ENCODE results near the gene CFAP92. TPM values are rescaled to one million over a fixed set of nuclear protein-coding genes. Genes with fewer than 3 reads are reported as not detected.

CFAP92 gene
- total and polyA plus RNA-seq, 4 donors, result 0.05 to 0.25 (median 0.06) TPM; not detected in 1

DNA sequence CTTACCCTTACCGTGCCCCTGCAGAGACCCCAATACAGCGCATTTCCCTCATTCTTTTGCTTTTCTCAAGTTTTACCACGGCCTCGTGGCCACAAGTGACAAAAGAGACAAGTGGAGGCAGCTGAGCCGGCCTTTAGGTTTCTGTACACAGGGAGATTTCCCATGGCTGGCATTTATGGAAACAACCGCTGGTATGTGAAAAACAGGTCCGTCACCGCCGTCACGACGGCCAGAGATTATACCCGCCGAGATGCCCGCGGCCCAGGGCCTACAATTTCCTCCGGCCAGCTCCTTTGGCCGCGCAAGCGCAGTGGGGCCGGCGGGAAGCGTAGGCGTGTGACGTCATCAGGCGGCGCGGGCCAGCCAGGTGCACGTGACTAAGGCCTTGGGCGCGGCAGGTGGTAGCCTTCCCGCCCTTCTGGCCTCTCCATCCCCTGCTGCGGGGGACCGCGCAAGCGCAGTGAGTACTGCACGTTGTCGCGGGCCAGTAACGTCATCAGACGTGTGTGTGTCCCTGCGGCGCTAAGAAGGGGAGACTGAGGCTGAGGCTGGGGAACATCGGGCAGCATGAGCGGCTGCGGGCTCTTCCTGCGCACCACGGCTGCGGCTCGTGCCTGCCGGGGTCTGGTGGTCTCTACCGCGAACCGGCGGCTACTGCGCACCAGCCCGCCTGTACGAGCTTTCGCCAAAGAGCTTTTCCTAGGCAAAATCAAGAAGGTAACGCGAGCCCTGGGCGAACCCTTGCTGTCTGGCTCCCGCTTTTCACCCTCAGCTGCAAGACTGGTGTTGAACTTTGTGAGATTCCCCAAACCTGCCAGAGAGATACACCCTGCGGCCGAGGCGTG, 114.5 kb downstream of the CFAP92 start, which contains the start of gene ACAD9:
Gene ACAD9, plus strand, starts transcription at position 496 of the 845 bp plus-strand sequence. Its CDS starts 72 bp downstream, at position 568.
- H3K9ac ChIP-seq (ENCODE audit: low read depth in 1 of 2, low read length in 2 of 2), result peak within 1 kb of the TSS; percentile 84 to 95
- WGBS, result under 1% methylated on average over 65 of the region's 65 CpGs
- peak within 1 kb of the TSS; percentile 82 to 96 (median 87) for H3K4me3 ChIP-seq (ENCODE audit: low read depth in 1 of 3, low read length in 3 of 3)
- H3K36me3 ChIP-seq (ENCODE audit: control insufficient read depth in 4 of 4, insufficient read depth in 3 of 4, low read depth in 1 of 4, low read length in 3 of 4), result peaks cover 0 to 13% (median 2%) of the 10 kb centered on the region in 4 donors
- DNase-seq (ENCODE audit: low spot score), result peak; percentile 98
- TF ChIP-seq FOXA1 (IDR thresholded peaks at IDR 0.05), result no peak
- TF ChIP-seq HNF4G (IDR thresholded peaks at IDR 0.05), result no peak
- no peak for TF ChIP-seq ATF3 (IDR thresholded peaks at IDR 0.05)
- TF ChIP-seq EGR1 (IDR thresholded peaks at IDR 0.05; ENCODE audit: low read depth in 2 of 2), result peak; percentile 98 to 100
- TF ChIP-seq SP1 (IDR thresholded peaks at IDR 0.05), result peak; percentile 62
- TF ChIP-seq RAD21 (IDR thresholded peaks at IDR 0.05), result peak in 1 of 2 donors; percentile 15
- peak in 1 of 2 donors; percentile 40 for TF ChIP-seq JUND (IDR thresholded peaks at IDR 0.05)
- TF ChIP-seq ZBTB33 (IDR thresholded peaks at IDR 0.05), result peak; percentile 75
- TF ChIP-seq CTCF (IDR thresholded peaks at IDR 0.05; ENCODE audit: low read depth, low read length, missing input control), result no peak
- peak; percentile 40 to 61 for TF ChIP-seq HNF4A (conservative IDR thresholded peaks at IDR 0.05)
- peak in 1 of 2 donors; percentile 70 for TF ChIP-seq GABPA (IDR thresholded peaks at IDR 0.05 in 1 of 2, conservative IDR thresholded peaks at IDR 0.05 in 1 of 2)
- peak; percentile 80 for TF ChIP-seq NR2F2 (IDR thresholded peaks at IDR 0.05)
- TF ChIP-seq FOXA2 (IDR thresholded peaks at IDR 0.05), result peak; percentile 6
- TF ChIP-seq, protein P1, sequence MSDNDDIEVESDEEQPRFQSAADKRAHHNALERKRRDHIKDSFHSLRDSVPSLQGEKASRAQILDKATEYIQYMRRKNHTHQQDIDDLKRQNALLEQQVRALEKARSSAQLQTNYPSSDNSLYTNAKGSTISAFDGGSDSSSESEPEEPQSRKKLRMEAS (IDR thresholded peaks at IDR 0.05), result peak; percentile 94
- peak; percentile 76 for TF ChIP-seq REST (IDR thresholded peaks at IDR 0.05)
- no peak for TF ChIP-seq TAF1 (conservative IDR thresholded peaks at IDR 0.05)
- peak; percentile 82 for TF ChIP-seq YY1 (IDR thresholded peaks at IDR 0.05)
- TF ChIP-seq RXRA (IDR thresholded peaks at IDR 0.05), result peak; percentile 46 to 51
- peaks cover 3 to 39% (median 28%) of the 10 kb centered on the region in 4 donors for H3K4me1 ChIP-seq (ENCODE audit: control insufficient read depth in 4 of 4, insufficient read depth in 4 of 4, low read length in 3 of 4)
- peak within 1 kb of the TSS; percentile 87 to 96 for H3K27ac ChIP-seq (ENCODE audit: low read depth in 1 of 2, low read length in 2 of 2)
- H3K27me3 ChIP-seq (ENCODE audit: control insufficient read depth in 4 of 4, insufficient read depth in 4 of 4, low read length in 3 of 4), result no peaks in the 10 kb centered on the region
- H3K9me3 ChIP-seq (ENCODE audit: control insufficient read depth in 4 of 4, low read length in 3 of 4), result no peaks in the 10 kb centered on the region

Measured in liver (tissue), 9 donors.